ENCODE results near the gene ZNF354C. TPM values are rescaled to one million over a fixed set of nuclear protein-coding genes. Genes with fewer than 3 reads are reported as not detected.
A peak's percentile ranks its signal among the peaks of the same experiment; 100 is the strongest.

Gene ZNF354C
- total and polyA plus RNA-seq, 9 of the 15 experiments (the other 6 are each of a cell fraction or from before 2014, with no cell fraction given) = 0.01 to 0.08 (median 0.03) TPM; not detected in 1

GRCh38 chr5:179023528-179024189 lies 36.5 kb upstream of the ZNF354C start, which contains the start of gene ZNF879:
Gene ZNF879 (plus strand): TSS chr5:179023804. CDS start chr5:179025005, 1,201 bp downstream.
- 14% methylated on average over 51 of the region's 72 CpGs for WGBS (ENCODE audit: insufficient coverage, low coverage, missing lambda C conversion rate)
- CTCF ChIA-PET (ENCODE audit: low intra/inter-chr PET ratio) = no interaction called here
- POLR2A ChIA-PET = interaction anchor here (0.6 kb wide), 1 partner anchor 42 kb away, joined by 4 read pairs; no protein-coding TSS in a partner anchor
- Histone ChIP-seq H2AFZ (ENCODE audit: low read depth, low read length) (peak within 1 kb of the TSS; percentile 81), H3K36me3 (ENCODE audit: control insufficient read depth, insufficient read depth, low read length) (no peaks in the 10 kb centered on the region), H3K4me3 (peak within 1 kb of the TSS; percentile 48), H3K27me3 (ENCODE audit: control insufficient read depth in 2 of 2, insufficient read depth in 2 of 2, low read length in 2 of 2) (no peaks in the 10 kb centered on the region), H3K27ac (ENCODE audit: extremely low read depth, low read depth, low read length) (peak within 1 kb of the TSS; percentile 49; the same call in 2 of the 3 replicates), H4K20me1 (replicated peaks; ENCODE audit: control insufficient read depth, insufficient read depth, low read length) (no peaks in the 10 kb centered on the region), H3K4me1 (replicated peaks in 1 of 2; ENCODE audit: control insufficient read depth in 2 of 2, insufficient read depth in 2 of 2, low read length in 2 of 2) (peaks cover 0 to 7% of the 10 kb centered on the region in 2 experiments; a peak in 2 of 5 replicates), H3K79me2 (ENCODE audit: control insufficient read depth, insufficient read depth, low read length) (no peaks in the 10 kb centered on the region), H3K9me1 (ENCODE audit: control insufficient read depth, insufficient read depth, low read length) (no peaks in the 10 kb centered on the region), H3K9me3 (replicated peaks; ENCODE audit: control insufficient read depth, insufficient read depth, low read depth, low read length) (no peaks in the 10 kb centered on the region; the same call in 1 of the 2 replicates), H3K9ac (ENCODE audit: insufficient read depth in 1 of 2, low read depth in 2 of 2, low read length in 2 of 2) (peak within 1 kb of the TSS; percentile 39 to 86; a peak in 3 of 4 replicates), H3K4me2 (ENCODE audit: insufficient read depth, low read length) (peak within 1 kb of the TSS; percentile 53)
- ATAC-seq (peak; percentile 98), FAIRE-seq (peak; percentile 80), DNase-seq (ENCODE audit: extremely low read depth in 1 of 4, low spot score in 3 of 4) (peak; percentile 73 to 81 (median 74))
- BruUV-seq (replicated peaks) = no TSS peak
- intact Hi-C loops (cut with micrococcal nuclease) (no loop called here), in situ Hi-C loops (cut with MboI) (no loop called here)
- TF ChIP-seq HDAC2 (IDR thresholded peaks at IDR 0.05) (no peak), BDP1 (IDR thresholded peaks at IDR 0.05; ENCODE audit: insufficient read depth, insufficient read length) (no peak), ID3 (CRISPR knock-in tag; IDR thresholded peaks at IDR 0.05) (no peak), ID3 (tag; IDR thresholded peaks at IDR 0.05) (no peak), SMAD3 (CRISPR knock-in tag; conservative IDR thresholded peaks at IDR 0.05) (no peak), KLF13 (tag; IDR thresholded peaks at IDR 0.05; ENCODE audit: borderline replicate concordance, low read depth) (0 out of 2 replicates have a peak, but pooled peaks have one; percentile 21), TAL1 (IDR thresholded peaks at IDR 0.05) (no peak), ZNF133 (CRISPR knock-in tag; IDR thresholded peaks at IDR 0.05) (no peak), RBFOX2 (IDR thresholded peaks at IDR 0.05; ENCODE audit: low read depth, low read length) (peak; percentile 65), CREB3L1 (IDR thresholded peaks at IDR 0.05; ENCODE audit: borderline replicate concordance, low read depth) (peak; percentile 57; the same call in 1 of the 2 replicates), L3MBTL2 (IDR thresholded peaks at IDR 0.05) (peak; percentile 94), ZKSCAN8 (CRISPR knock-in tag; IDR thresholded peaks at IDR 0.05) (no peak), ZNF408 (CRISPR knock-in tag; IDR thresholded peaks at IDR 0.05; ENCODE audit: low read depth) (no peak), CCNT2 (IDR thresholded peaks at IDR 0.05; ENCODE audit: borderline replicate concordance, extremely low read depth, insufficient read length, low read depth, low read length) (peak; percentile 33), HCFC1 (IDR thresholded peaks at IDR 0.05; ENCODE audit: low read depth, low read length) (peak; percentile 91), MTA3 (IDR thresholded peaks at IDR 0.05; ENCODE audit: borderline replicate concordance) (peak; percentile 97), ZNF232 (CRISPR knock-in tag; IDR thresholded peaks at IDR 0.05) (no peak), ZNF165 (CRISPR knock-in tag; IDR thresholded peaks at IDR 0.05; ENCODE audit: borderline replicate concordance) (no peak), CHCHD3 (CRISPR knock-in tag; IDR thresholded peaks at IDR 0.05) (no peak), NR4A1 (CRISPR knock-in tag; IDR thresholded peaks at IDR 0.05) (no peak), NR4A1 (tag; IDR thresholded peaks at IDR 0.05) (no peak), ASH1L (IDR thresholded peaks at IDR 0.05; ENCODE audit: borderline replicate concordance, low read depth, partially characterized antibody) (no peak), EWSR1 (IDR thresholded peaks at IDR 0.05; ENCODE audit: borderline replicate concordance, low read depth, partially characterized antibody) (no peak)
